Endothelial cell of umbilical vein (primary cell): ENCODE measurements around the gene RTN4IP1.

ENCODE experiments used
- EZH2 ChIP-seq: IDR thresholded peaks from 2 replicates; pipeline ENCODE4 v1.6.1; 2012; ENCODE audit warnings: borderline replicate concordance, low read depth, mild to moderate bottlenecking, moderate library complexity, low read length, inconsistent platforms; ENCODE audit not compliant: severe bottlenecking
- FOS ChIP-seq: IDR thresholded peaks from 2 replicates; pipeline ENCODE4 v1.6.1; 2011; ENCODE audit warnings: mild to moderate bottlenecking, low read length, moderate library complexity, borderline replicate concordance; ENCODE audit not compliant: insufficient read depth
- GATA2 ChIP-seq: IDR thresholded peaks from 2 replicates; pipeline ENCODE4 v1.7.0; 2011; ENCODE audit warnings: low read depth, mild to moderate bottlenecking, moderate library complexity, mixed read lengths, low read length; ENCODE audit not compliant: insufficient read length, insufficient read depth
- MAX ChIP-seq: IDR thresholded peaks from 2 replicates; pipeline ENCODE4 v1.6.1; 2011; ENCODE audit not compliant: insufficient read depth, insufficient read length
- MYC ChIP-seq: IDR thresholded peaks from one replicate; pipeline ENCODE4 v1.6.1; 2011; ENCODE audit warnings: mild to moderate bottlenecking, low read depth, low read length
- POLR2A ChIP-seq: IDR thresholded peaks from 2 replicates; pipeline ENCODE4 v1.6.1; 2012; ENCODE audit warnings: low read depth, mild to moderate bottlenecking, control low read depth, low read length
- POLR2AphosphoS5 ChIP-seq: IDR thresholded peaks from 2 replicates; pipeline ENCODE4 v1.6.1; 2012; ENCODE audit warnings: low read depth, mild to moderate bottlenecking, control low read depth, low read length, moderate library complexity; ENCODE audit not compliant: insufficient read depth
- TF ChIP-seq, protein P1 (sequence below), 2 donors: IDR thresholded peaks; 1 replicate in 1 of 2; 2 replicates in 1 of 2; pipeline ENCODE4 v1.5.1; 2011; ENCODE audit warnings: low read length in 2 of 2, mild to moderate bottlenecking in 2 of 2, moderate library complexity in 2 of 2, control low read depth in 1 of 2, inconsistent platforms in 1 of 2, low read depth in 1 of 2; ENCODE audit not compliant: insufficient read depth in 1 of 2; ENCODE audit errors: extremely low read depth in 1 of 2

DNA sequence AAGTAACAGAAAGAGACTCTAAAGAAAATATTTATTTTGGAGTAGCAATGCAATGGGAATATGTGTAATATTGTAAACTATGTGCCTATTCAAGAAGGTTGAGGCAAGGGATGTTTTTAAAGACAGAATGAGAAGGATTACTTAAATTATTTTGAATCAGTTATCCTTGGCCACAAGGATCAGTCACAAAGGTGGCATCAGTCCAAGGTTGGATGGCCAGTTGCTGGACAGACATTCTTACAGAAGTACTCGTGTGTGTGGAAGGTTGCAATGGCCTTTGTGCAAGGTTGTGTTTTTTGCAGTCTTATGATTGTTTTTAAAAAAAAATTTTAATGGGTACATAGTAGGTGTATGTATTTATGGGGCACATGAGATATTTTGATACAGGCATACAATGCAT, 2.0 kb upstream of the RTN4IP1 start:
- no peak for TF ChIP-seq FOS
- TF ChIP-seq POLR2AphosphoS5, result no peak
- TF ChIP-seq, protein P1, sequence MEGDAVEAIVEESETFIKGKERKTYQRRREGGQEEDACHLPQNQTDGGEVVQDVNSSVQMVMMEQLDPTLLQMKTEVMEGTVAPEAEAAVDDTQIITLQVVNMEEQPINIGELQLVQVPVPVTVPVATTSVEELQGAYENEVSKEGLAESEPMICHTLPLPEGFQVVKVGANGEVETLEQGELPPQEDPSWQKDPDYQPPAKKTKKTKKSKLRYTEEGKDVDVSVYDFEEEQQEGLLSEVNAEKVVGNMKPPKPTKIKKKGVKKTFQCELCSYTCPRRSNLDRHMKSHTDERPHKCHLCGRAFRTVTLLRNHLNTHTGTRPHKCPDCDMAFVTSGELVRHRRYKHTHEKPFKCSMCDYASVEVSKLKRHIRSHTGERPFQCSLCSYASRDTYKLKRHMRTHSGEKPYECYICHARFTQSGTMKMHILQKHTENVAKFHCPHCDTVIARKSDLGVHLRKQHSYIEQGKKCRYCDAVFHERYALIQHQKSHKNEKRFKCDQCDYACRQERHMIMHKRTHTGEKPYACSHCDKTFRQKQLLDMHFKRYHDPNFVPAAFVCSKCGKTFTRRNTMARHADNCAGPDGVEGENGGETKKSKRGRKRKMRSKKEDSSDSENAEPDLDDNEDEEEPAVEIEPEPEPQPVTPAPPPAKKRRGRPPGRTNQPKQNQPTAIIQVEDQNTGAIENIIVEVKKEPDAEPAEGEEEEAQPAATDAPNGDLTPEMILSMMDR (IDR thresholded peaks at IDR 0.05; ENCODE audit: extremely low read depth in 1 of 2, insufficient read depth in 1 of 2, low read depth in 1 of 2, low read length in 2 of 2), result no peak
- no peak for TF ChIP-seq POLR2A
- TF ChIP-seq MYC, result no peak
- TF ChIP-seq MAX, result no peak
- no peak for TF ChIP-seq EZH2
- TF ChIP-seq GATA2, result no peak
